SIG-M5 (cell line): ENCODE results near the gene C4BPB.

Experiments used
- DNase-seq: peaks from one replicate; lab custom pipeline; 2025; lab: John Stamatoyannopoulos, UW

Gene C4BPB

GRCh38 chr1:207145401-207146058, 56.9 kb downstream of the C4BPB start:
- no peak for DNase-seq
